ENCODE results near the gene PCDHGB5.
"Not testable (repeated sequence)": the region's sequence is repeated elsewhere in the genome, so short reads cannot be mapped to it uniquely, and the experiment has no call there.

PCDHGB5 gene

DNA sequence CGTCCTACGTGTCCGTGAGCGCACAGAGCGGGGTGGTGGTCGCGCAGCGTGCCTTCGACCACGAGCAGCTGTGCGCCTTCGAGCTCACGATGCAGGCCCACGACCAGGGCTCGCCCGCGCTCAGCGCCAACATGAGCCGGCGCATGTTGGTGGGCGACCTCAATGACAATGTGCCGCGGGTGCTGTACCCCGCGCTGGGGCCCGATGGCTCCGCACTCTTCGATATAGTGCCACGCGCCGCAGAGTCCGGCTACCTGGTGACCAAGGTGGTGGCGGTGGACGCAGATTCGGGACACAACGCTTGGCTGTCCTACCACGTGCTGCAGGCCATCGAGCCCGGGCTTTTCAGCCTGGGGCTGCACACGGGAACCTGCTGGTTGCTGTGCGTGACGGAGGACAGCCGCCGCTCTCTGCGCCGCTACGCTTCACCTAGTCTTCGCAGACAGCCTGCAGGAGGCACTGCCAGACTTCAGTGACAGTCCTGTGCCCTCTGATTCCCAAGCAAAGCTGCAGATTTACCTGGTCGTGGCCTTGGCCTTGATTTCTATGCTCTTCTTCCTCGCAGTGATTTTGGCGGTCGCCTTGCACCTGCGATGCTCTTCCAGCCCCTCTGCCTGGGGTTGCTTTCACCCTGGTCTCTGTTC is 30.2 kb downstream of the PCDHGB5 start:
- peaks cover 35 to 39% of the 10 kb centered on the region in 2 donors for H3K9me3 ChIP-seq (ENCODE audit: control insufficient read depth in 2 of 2, low read length in 2 of 2)
- H3K27me3 ChIP-seq (ENCODE audit: control insufficient read depth in 2 of 2, insufficient read depth in 2 of 2, low read length in 2 of 2) = no peaks in the 10 kb centered on the region
- H3K4me1 ChIP-seq (ENCODE audit: control insufficient read depth in 2 of 2, insufficient read depth in 2 of 2, low read length in 2 of 2) = no peaks in the 10 kb centered on the region
- H3K36me3 ChIP-seq (ENCODE audit: control insufficient read depth in 2 of 2, insufficient read depth in 2 of 2, low read length in 2 of 2) = no peaks in the 10 kb centered on the region
- H3K4me3 ChIP-seq (ENCODE audit: low read length in 2 of 2) = no peak overlapping the region
- no peak overlapping the region for H3K9ac ChIP-seq (ENCODE audit: low read depth in 1 of 2, low read length in 2 of 2)
- no peak overlapping the region for H3K27ac ChIP-seq (ENCODE audit: low read depth in 2 of 2, low read length in 2 of 2)

DNA sequence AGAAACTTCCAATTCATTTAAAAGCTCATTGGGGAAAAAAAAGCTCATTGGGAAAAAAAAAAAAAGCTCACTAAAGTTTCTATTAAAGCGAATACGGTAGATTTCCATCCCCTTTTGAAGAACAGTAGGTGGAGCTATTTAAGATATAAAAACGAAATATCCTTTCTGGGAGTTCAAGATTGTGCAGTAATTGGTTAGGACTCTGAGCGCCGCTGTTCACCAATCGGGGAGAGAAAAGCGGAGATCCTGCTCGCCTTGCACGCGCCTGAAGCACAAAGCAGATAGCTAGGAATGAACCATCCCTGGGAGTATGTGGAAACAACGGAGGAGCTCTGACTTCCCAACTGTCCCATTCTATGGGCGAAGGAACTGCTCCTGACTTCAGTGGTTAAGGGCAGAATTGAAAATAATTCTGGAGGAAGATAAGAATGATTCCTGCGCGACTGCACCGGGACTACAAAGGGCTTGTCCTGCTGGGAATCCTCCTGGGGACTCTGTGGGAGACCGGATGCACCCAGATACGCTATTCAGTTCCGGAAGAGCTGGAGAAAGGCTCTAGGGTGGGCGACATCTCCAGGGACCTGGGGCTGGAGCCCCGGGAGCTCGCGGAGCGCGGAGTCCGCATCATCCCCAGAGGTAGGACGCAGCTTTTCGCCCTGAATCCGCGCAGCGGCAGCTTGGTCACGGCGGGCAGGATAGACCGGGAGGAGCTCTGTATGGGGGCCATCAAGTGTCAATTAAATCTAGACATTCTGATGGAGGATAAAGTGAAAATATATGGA is 32.8 kb downstream of the PCDHGB5 start, which contains the start of gene PCDHGA12:
TSS of gene PCDHGA12 (plus strand) at position 176 of the 782 bp plus-strand sequence. CDS start at position 429, 253 bp downstream.
- Histone ChIP-seq H3K36me3 (ENCODE audit: control insufficient read depth in 2 of 2, insufficient read depth in 2 of 2, low read length in 2 of 2) (no peaks in the 10 kb centered on the region), H3K9me3 (ENCODE audit: control insufficient read depth in 2 of 2, low read length in 2 of 2) (peaks cover 25 to 36% of the 10 kb centered on the region in 2 donors), H3K4me1 (ENCODE audit: control insufficient read depth in 2 of 2, insufficient read depth in 2 of 2, low read length in 2 of 2) (no peaks in the 10 kb centered on the region), H3K27ac (ENCODE audit: low read depth in 2 of 2, low read length in 2 of 2) (no peak within 1 kb of the TSS), H3K4me3 (ENCODE audit: low read length in 2 of 2) (peak within 1 kb of the TSS; percentile 15 to 57), H3K27me3 (ENCODE audit: control insufficient read depth in 2 of 2, insufficient read depth in 2 of 2, low read length in 2 of 2) (no peaks in the 10 kb centered on the region), H3K9ac (ENCODE audit: low read depth in 1 of 2, low read length in 2 of 2) (no peak within 1 kb of the TSS)

DNA sequence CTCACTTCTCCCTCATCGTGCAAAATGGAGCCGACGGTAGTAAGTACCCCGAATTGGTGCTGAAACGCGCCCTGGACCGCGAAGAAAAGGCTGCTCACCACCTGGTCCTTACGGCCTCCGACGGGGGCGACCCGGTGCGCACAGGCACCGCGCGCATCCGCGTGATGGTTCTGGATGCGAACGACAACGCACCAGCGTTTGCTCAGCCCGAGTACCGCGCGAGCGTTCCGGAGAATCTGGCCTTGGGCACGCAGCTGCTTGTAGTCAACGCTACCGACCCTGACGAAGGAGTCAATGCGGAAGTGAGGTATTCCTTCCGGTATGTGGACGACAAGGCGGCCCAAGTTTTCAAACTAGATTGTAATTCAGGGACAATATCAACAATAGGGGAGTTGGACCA is 33.5 kb downstream of the PCDHGB5 start:
- Histone ChIP-seq H3K27ac (ENCODE audit: low read depth in 2 of 2, low read length in 2 of 2) (no peak overlapping the region), H3K4me1 (ENCODE audit: control insufficient read depth in 2 of 2, insufficient read depth in 2 of 2, low read length in 2 of 2) (no peaks in the 10 kb centered on the region), H3K9me3 (ENCODE audit: control insufficient read depth in 2 of 2, low read length in 2 of 2) (peaks cover 25 to 35% of the 10 kb centered on the region in 2 donors), H3K4me3 (ENCODE audit: low read length in 2 of 2) (peak overlapping the region; percentile 15 to 57), H3K36me3 (ENCODE audit: control insufficient read depth in 2 of 2, insufficient read depth in 2 of 2, low read length in 2 of 2) (no peaks in the 10 kb centered on the region), H3K9ac (ENCODE audit: low read depth in 1 of 2, low read length in 2 of 2) (no peak overlapping the region), H3K27me3 (ENCODE audit: control insufficient read depth in 2 of 2, insufficient read depth in 2 of 2, low read length in 2 of 2) (no peaks in the 10 kb centered on the region)

DNA sequence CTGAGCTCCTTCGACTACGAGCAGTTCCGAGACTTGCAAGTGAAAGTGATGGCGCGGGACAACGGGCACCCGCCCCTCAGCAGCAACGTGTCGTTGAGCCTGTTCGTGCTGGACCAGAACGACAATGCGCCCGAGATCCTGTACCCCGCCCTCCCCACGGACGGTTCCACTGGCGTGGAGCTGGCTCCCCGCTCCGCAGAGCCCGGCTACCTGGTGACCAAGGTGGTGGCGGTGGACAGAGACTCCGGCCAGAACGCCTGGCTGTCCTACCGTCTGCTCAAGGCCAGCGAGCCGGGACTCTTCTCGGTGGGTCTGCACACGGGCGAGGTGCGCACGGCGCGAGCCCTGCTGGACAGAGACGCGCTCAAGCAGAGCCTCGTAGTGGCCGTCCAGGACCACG is 34.6 kb downstream of the PCDHGB5 start:
- Histone ChIP-seq H3K4me3 (ENCODE audit: low read length in 2 of 2) (peak overlapping the region in 1 of 2 donors; percentile 57), H3K9me3 (ENCODE audit: control insufficient read depth in 2 of 2, low read length in 2 of 2) (peaks cover 21 to 32% of the 10 kb centered on the region in 2 donors)
- H3K36me3 ChIP-seq (ENCODE audit: control insufficient read depth in 2 of 2, insufficient read depth in 2 of 2, low read length in 2 of 2); H3K27ac ChIP-seq (ENCODE audit: low read depth in 2 of 2, low read length in 2 of 2); H3K27me3 ChIP-seq (ENCODE audit: control insufficient read depth in 2 of 2, insufficient read depth in 2 of 2, low read length in 2 of 2); H3K4me1 ChIP-seq (ENCODE audit: control insufficient read depth in 2 of 2, insufficient read depth in 2 of 2, low read length in 2 of 2); H3K9ac ChIP-seq (ENCODE audit: low read depth in 1 of 2, low read length in 2 of 2): not testable (repeated sequence)

DNA sequence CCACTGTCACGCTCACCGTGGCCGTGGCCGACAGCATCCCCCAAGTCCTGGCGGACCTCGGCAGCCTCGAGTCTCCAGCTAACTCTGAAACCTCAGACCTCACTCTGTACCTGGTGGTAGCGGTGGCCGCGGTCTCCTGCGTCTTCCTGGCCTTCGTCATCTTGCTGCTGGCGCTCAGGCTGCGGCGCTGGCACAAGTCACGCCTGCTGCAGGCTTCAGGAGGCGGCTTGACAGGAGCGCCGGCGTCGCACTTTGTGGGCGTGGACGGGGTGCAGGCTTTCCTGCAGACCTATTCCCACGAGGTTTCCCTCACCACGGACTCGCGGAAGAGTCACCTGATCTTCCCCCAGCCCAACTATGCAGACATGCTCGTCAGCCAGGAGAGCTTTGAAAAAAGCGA is 35.0 kb downstream of the PCDHGB5 start:
- not testable (repeated sequence) for H3K27ac ChIP-seq (ENCODE audit: low read depth in 2 of 2, low read length in 2 of 2); H3K4me1 ChIP-seq (ENCODE audit: control insufficient read depth in 2 of 2, insufficient read depth in 2 of 2, low read length in 2 of 2); H3K36me3 ChIP-seq (ENCODE audit: control insufficient read depth in 2 of 2, insufficient read depth in 2 of 2, low read length in 2 of 2); H3K4me3 ChIP-seq (ENCODE audit: low read length in 2 of 2); H3K27me3 ChIP-seq (ENCODE audit: control insufficient read depth in 2 of 2, insufficient read depth in 2 of 2, low read length in 2 of 2); H3K9ac ChIP-seq (ENCODE audit: low read depth in 1 of 2, low read length in 2 of 2)
- peaks cover 21 to 28% of the 10 kb centered on the region in 2 donors for H3K9me3 ChIP-seq (ENCODE audit: control insufficient read depth in 2 of 2, low read length in 2 of 2)

DNA sequence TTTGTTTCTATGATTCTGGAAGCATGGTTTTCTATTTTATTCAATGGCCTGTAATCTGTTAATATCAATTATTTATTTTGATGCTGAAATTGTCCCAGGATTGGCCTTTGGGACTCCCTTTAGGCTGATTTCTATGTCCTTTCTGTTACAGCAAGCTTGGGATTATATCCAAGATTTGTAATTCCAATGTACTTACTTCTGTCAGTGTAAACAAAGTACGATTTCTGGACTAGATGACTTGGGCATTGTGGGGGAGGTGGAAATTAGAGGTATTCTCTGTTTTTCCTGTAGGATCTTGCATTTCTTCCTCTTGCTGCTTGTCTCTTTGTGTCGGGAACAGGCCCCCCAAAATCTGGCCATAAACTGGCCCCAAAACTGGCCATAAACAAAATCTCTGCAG is 36.3 kb downstream of the PCDHGB5 start:
- no peaks in the 10 kb centered on the region for H3K4me1 ChIP-seq (ENCODE audit: control insufficient read depth in 2 of 2, insufficient read depth in 2 of 2, low read length in 2 of 2)
- H3K9ac ChIP-seq (ENCODE audit: low read depth in 1 of 2, low read length in 2 of 2) = no peak overlapping the region
- H3K36me3 ChIP-seq (ENCODE audit: control insufficient read depth in 2 of 2, insufficient read depth in 2 of 2, low read length in 2 of 2) = no peaks in the 10 kb centered on the region
- H3K27ac ChIP-seq (ENCODE audit: low read depth in 2 of 2, low read length in 2 of 2) = no peak overlapping the region
- H3K9me3 ChIP-seq (ENCODE audit: control insufficient read depth in 2 of 2, low read length in 2 of 2) = peaks cover 12 to 25% of the 10 kb centered on the region in 2 donors
- H3K27me3 ChIP-seq (ENCODE audit: control insufficient read depth in 2 of 2, insufficient read depth in 2 of 2, low read length in 2 of 2) = no peaks in the 10 kb centered on the region
- no peak overlapping the region for H3K4me3 ChIP-seq (ENCODE audit: low read length in 2 of 2)

DNA sequence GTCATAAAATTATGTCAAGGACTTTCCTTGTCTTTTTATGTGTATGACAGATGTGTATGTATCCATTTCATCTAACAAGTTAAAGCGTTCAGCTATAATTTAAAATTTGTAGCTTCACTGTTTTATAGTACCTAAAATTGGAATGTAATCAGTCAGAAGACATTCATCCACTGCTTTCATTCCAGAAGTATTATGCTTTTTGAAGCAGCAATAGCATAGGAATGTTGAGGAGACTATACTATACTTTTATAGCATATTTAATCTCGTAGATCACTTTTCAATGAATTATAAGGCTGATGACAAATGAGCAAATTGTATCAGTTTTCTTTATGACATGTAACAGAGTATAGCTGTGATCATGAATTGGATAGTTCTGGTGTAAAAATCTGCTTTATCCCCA is 39.5 kb downstream of the PCDHGB5 start:
- Histone ChIP-seq H3K27ac (ENCODE audit: low read depth in 2 of 2, low read length in 2 of 2) (no peak overlapping the region), H3K36me3 (ENCODE audit: control insufficient read depth in 2 of 2, insufficient read depth in 2 of 2, low read length in 2 of 2) (no peaks in the 10 kb centered on the region), H3K4me1 (ENCODE audit: control insufficient read depth in 2 of 2, insufficient read depth in 2 of 2, low read length in 2 of 2) (no peaks in the 10 kb centered on the region), H3K9me3 (ENCODE audit: control insufficient read depth in 2 of 2, low read length in 2 of 2) (peaks cover 13 to 21% of the 10 kb centered on the region in 2 donors), H3K9ac (ENCODE audit: low read depth in 1 of 2, low read length in 2 of 2) (no peak overlapping the region), H3K27me3 (ENCODE audit: control insufficient read depth in 2 of 2, insufficient read depth in 2 of 2, low read length in 2 of 2) (no peaks in the 10 kb centered on the region), H3K4me3 (ENCODE audit: low read length in 2 of 2) (no peak overlapping the region)

DNA sequence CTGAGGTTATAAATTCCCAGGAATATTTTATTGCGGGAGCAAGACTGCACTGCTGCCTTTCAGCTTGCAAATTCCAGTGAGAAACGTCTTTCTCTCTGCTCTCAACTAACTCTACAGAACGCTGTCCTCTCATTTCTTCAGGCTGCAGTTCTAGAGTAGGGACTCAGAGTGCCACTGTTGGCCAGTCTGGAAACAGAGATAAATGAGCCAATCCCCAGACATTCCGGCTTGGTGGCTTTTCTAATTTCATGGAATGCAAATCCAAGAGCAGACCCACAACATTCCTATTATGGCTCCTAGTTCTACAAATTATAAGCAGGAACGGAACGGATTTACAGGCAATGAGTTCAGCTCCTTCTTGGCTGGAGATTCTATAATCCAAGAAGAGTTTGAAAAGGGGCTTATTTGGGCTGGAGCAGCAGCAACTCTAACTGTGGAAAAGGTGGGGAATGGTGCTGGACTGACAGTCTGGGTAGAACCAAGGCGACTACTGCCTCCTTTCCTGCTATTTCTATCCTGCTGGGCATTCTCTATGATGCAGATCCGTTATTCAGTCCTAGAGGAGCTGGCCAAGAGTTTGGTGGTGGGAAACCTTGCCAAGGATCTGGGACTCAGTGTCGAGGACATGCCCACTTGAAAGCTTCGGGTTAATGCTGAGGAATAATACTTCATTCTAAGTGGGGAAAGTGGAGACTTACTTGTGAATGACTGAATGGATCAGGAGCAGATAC is 41.8 kb downstream of the PCDHGB5 start:
- no peaks in the 10 kb centered on the region for H3K4me1 ChIP-seq (ENCODE audit: control insufficient read depth in 2 of 2, insufficient read depth in 2 of 2, low read length in 2 of 2)
- H3K9me3 ChIP-seq (ENCODE audit: control insufficient read depth in 2 of 2, low read length in 2 of 2) = peaks cover 10 to 20% of the 10 kb centered on the region in 2 donors
- no peaks in the 10 kb centered on the region for H3K36me3 ChIP-seq (ENCODE audit: control insufficient read depth in 2 of 2, insufficient read depth in 2 of 2, low read length in 2 of 2)
- no peaks in the 10 kb centered on the region for H3K27me3 ChIP-seq (ENCODE audit: control insufficient read depth in 2 of 2, insufficient read depth in 2 of 2, low read length in 2 of 2)
- no peak overlapping the region for H3K4me3 ChIP-seq (ENCODE audit: low read length in 2 of 2)
- no peak overlapping the region for H3K27ac ChIP-seq (ENCODE audit: low read depth in 2 of 2, low read length in 2 of 2)
- H3K9ac ChIP-seq (ENCODE audit: low read depth in 1 of 2, low read length in 2 of 2) = no peak overlapping the region

DNA sequence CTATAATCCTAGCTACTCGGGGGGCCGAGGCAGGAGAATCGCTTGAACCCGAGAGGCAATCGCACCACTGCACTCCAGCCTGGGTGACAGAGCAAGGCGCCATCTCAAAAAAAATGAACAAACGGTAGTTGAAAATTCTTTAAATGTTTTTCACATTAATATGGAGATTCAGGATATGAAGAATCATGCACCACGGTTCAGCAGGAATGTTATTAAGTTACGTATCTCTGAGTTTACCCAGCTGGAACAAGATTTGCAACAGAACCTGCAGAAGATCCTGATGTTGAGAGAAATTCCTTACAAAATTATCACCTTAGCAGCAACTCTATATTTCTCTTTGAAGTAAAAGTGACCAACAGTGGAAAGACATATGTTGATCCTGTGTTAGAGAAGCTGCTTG is 42.6 kb downstream of the PCDHGB5 start:
- Histone ChIP-seq H3K9me3 (ENCODE audit: control insufficient read depth in 2 of 2, low read length in 2 of 2) (peaks cover 10 to 20% of the 10 kb centered on the region in 2 donors), H3K4me1 (ENCODE audit: control insufficient read depth in 2 of 2, insufficient read depth in 2 of 2, low read length in 2 of 2) (no peaks in the 10 kb centered on the region), H3K4me3 (ENCODE audit: low read length in 2 of 2) (no peak overlapping the region), H3K27ac (ENCODE audit: low read depth in 2 of 2, low read length in 2 of 2) (no peak overlapping the region), H3K27me3 (ENCODE audit: control insufficient read depth in 2 of 2, insufficient read depth in 2 of 2, low read length in 2 of 2) (no peaks in the 10 kb centered on the region), H3K9ac (ENCODE audit: low read depth in 1 of 2, low read length in 2 of 2) (no peak overlapping the region), H3K36me3 (ENCODE audit: control insufficient read depth in 2 of 2, insufficient read depth in 2 of 2, low read length in 2 of 2) (no peaks in the 10 kb centered on the region)

Measured in mucosa of rectum (tissue), 2 donors.